Fibroblast of skin of back (primary cell): ENCODE results near the gene USP15. TPM values are rescaled to one million over a fixed set of nuclear protein-coding genes. Genes with fewer than 3 reads are reported as not detected.

Experiments
- DNase-seq: peaks from one replicate; pipeline ENCODE4 v3.0.0-alpha.2; 2013
- polyA plus RNA-seq, 2 experiments: library from polyadenylated mRNA; unstranded; fragments of 120-200 nt; gene quantifications; one replicate each; pipeline ENCODE4 v1.2.1, GENCODE V29; 2013; ENCODE audit not compliant: insufficient read length in 2 of 2

USP15 gene
- 24.1 TPM for polyA plus RNA-seq (2013, experiment 1 of 2; ENCODE audit: insufficient read length)
- polyA plus RNA-seq (2013, experiment 2 of 2; ENCODE audit: insufficient read length), result 25.3 TPM

DNA sequence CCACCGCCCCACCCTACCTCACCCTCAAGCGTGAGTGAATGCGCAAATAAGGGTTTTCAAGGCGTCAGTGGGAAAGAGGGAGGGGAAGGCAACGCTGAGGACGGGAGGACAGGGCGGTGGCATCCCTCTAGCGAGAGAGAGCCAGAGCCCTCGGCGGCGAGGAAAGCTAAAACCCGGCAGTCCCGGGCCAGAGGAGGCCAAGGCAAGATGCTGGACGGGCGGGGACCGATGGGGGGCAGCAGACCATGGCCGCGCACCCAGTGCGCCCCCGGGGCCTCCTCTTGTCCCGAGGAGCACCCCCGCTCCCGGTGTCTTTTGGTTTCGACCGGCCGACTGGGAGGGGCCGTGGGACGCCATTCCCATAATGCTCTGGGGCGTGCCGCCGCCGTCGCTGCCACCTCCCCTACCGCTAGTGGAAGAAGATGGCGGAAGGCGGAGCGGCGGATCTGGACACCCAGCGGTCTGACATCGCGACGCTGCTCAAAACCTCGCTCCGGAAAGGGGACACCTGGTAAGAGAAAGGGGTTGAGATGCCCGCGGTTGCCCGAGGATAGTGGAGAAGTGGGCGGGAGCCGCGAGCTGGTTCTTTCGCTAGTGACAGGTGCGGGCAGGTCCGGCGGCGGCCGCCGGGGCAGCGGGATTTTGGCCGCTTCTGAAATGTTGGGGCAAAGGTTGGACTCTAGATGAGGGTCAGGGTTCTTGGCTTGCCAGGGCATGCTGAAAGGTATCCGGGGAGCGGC lies at the start of gene USP15:
Gene USP15 (plus strand): TSS at position 412 of the 740 bp plus-strand sequence. CDS start 11 bp downstream, at position 423.
- peak; percentile 97 for DNase-seq

GRCh38 chr12:62210422-62210821 lies 49.8 kb upstream of the USP15 start:
- DNase-seq, result peak; percentile 42

DNA sequence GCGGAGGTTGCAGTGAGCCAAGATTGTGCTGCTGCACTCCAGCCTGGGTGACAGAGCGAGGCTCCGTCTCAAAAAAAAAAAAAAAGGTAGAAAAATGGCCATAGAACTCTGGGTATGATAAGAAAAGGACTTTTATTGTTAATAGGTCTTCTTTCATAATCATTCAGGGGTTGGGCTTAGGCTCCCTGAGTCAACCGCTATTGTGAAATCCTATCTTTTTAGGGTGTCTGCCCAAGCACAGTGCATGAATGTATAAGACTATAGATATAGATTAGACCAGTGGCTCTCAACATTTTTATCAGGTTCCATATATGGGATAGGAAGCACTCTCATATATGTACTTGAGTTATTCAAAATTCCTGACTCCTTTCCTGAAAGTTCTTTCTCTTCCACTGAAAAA lies 48.7 kb upstream of the USP15 start:
- no peak for DNase-seq

DNA sequence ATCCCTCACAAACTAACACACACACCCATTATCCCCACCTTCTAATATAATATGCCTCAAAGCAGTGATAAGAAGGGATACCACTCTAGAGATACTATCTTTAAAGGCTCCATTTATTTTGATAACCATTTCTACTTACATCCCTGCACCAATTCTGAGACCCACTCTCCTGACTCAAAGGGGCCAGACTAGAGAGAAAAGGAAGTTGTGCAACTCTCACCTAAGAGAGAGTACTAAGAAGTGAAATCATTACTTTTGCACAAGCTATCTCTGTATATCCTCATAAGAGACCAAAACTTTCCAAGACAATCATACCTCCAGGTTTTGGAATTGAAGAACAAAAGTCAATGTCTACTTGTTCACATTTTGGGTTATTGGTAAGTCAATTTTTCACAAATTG lies 45.4 kb upstream of the USP15 start:
- no peak for DNase-seq

DNA sequence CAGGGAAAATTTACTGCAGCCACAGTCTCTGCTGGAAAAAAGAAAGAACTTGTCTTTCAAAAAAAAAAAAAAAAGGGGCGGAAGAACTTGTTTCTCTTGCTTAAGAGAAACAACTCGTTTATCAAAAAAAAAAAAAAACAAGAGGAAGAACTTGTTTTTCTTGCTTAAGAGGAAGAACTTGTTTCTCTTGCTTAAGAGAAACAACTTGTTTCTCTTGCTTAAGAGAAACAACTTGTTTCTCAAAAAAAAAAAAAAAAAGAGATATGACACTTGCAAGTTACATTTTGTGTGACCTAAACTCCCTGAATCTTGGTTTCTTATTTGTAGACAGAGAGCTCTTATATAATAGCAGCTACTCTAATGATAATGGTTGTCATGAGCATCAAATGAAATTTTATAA lies 44.7 kb upstream of the USP15 start:
- no peak for DNase-seq

- no peak for DNase-seq
Measured at GRCh38 chr12:62217466-62218194, 42.6 kb upstream of the USP15 start.

DNA sequence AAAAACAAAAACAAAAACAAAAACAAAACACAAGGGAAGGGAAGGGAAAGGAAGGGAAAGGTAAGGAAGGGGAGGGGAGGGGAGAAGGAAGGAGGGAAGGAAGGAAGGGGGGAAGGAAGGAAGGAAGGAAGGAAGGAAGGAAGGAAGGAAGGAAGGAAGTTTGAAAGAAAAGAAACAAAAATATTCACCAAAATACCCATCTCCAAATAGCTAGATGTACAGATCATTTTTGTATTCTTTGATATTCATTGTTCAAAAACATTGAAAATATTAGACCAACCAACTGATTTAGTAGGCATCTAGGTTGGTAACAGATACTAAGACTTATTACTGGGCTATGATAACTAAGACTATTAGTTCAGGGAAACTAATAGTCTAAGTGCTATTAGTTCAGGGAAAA lies 39.1 kb upstream of the USP15 start:
- DNase-seq, result no peak

GRCh38 chr12:62224601-62225000 lies 35.6 kb upstream of the USP15 start:
- no peak for DNase-seq

- no peak for DNase-seq
Measured at GRCh38 chr12:62227091-62227490, 33.1 kb upstream of the USP15 start.

DNA sequence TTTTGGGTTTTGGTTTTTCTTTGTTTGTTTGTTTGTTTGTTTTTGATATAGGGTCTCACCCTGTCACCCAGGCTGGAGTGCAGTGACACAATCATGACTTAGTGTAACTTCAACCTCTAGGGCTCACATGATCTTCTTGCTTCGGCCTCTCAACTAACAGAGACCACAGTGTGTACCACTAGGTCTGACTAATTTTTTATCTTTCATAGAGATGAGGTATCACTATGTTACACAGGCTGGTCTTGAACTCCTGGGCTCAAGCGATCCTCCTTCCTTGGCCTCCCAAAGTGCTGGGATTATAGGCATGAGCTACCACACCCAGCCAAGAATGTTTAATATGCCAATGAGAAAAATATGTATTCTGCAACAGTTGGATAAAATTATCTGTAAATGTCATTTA lies 29.6 kb upstream of the USP15 start:
- no peak for DNase-seq

DNA sequence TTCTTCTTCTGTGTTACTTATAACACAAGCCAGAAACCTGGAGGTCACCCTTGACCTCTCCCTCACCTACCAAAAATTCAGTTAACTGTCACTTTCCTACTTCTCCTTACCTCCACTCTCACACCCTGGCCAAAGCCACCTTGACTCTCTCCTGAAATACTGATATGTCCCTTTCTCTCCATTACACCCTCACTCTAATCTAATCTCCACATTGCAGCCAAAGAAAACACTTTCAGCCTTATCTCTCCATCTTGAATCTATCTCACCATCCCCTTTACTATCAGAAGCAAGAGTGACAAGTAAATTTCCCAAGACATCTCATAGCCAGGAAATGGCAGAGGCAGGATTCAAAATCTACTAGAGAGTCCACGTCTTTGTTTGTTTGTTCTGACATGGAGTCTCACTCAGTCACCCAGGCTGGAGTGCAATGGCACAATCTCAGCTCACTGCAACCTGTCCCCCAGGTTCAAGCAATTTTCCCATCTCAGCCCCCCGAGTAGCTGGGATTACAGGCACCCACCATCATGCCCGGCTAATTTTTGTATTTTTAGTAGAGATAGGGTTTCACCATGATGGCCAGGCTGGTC lies 28.0 kb upstream of the USP15 start:
- no peak for DNase-seq

- no peak for DNase-seq
Measured at GRCh38 chr12:62233805-62234204, 26.4 kb upstream of the USP15 start.

DNA sequence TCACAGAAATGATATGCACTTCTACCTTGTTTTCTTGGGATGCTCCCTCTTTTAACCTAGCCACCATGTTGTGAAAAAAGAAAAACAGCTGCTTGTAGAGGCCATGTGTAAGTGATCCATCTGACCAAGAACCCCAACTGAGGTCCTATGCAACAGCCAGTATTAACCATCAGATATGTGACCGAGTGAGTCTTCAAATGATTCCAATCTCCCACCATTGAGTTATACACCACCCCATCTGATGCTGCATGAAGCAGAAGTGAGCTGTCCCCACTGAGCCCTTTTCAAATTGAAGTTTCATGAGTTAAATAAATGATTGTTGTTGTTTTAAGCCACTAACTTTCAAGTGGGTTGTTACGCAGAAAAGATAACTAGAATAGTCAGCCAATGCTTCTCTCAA lies 20.6 kb upstream of the USP15 start:
- DNase-seq, result no peak

GRCh38 chr12:62247281-62248045 lies 12.7 kb upstream of the USP15 start:
- DNase-seq, result no peak

- no peak for DNase-seq
Measured at GRCh38 chr12:62248873-62249272, 11.3 kb upstream of the USP15 start.

GRCh38 chr12:62249419-62249818 lies 10.8 kb upstream of the USP15 start:
- DNase-seq, result no peak

DNA sequence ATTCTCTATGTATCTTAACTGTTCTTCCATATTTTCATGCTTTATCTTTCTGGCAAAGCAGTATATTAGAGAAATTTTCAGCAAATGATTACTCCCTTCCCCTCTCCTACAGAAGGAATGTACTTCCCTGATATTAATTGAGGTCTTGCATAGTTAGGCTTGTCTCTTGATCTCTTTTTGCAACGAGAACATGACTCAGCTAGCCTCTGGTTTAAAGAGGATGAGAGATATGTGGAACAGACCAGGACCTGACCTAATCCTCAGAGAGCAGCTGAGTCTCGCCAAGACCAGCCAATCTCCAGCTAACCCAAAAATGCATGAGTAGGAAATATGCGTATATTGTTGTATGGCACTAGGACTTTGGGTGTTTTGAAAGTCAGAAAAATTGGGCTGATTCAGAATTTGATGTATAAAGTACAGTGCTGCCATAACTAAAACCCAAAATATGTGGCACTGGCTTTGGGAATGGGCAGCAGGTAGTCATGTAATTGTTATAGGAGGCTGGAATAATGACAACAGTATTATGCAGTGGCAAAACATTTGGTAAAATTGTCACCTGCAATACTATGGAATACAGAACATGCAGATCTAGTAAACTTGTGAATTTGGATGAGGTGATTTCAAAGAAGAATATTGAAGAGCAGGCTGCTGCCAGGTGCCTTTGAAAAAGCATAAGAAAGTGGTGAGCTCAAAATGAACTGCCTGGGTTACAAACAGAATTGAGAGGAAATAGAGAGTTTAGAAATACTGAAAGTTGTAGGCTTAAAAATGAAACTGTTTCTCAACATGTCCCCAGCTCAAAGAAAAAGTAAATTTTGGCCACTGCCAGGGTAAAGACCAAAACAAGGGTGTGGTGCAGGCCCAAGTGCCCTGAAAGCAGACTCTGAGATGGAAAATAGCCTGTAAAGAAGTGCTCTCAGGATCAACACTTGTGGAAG lies 9.3 kb upstream of the USP15 start:
- DNase-seq, result no peak

- no peak for DNase-seq
Measured at GRCh38 chr12:62251609-62251958, 8.6 kb upstream of the USP15 start.

- no peak for DNase-seq
Measured at GRCh38 chr12:62252576-62252975, 7.6 kb upstream of the USP15 start.

DNA sequence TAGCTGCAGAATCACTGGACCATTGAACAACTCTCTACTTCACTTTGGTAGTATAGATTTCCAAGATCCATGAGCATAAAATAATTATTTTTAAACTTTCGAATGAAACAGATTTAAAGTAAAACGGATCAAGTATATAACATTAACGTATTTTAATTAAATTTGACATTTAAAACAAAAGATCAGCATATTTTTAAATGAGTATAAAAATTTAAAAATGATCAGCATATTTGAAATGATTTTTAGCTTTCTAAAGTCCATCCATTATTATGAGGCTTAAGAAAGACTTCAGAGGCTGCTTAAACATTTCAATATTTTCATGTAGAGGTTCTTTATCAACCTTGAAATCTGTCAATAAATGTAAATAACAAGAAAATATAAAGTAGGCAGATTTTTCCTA lies 5.2 kb upstream of the USP15 start:
- no peak for DNase-seq

DNA sequence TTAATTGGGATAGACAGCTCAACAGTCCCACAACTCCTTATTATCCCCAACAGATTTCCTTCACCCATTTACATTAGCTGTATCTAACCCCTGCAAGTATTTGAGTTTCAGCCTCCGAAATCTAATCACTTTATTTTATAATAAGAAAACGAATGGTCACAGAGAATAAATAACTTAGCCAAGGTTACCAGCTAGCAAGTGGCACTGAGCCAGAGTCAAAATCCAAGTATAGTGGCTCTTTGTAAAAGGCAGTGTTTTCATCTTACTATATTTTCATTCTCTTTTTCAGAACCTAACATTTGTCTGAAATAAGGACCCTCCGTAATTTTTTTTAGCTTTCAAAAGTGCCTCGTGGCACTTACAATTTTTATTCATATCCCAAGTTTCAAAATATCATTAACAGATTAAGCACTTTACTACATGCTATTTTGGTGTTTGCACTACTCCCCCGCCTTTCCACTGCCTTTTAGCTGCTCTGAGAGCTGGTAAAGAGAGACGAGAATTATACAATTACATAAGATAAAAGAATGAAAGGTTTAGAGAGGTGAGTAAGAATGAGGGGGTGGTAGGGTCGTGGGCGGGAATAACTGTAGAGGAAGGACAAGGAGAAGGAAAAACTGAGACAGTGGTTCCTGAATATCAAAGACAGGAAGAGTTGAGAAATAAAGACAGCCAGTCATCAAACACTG lies 3.7 kb upstream of the USP15 start:
- DNase-seq, result no peak
